ENCODE results near the gene STARD7.

Gene STARD7

DNA sequence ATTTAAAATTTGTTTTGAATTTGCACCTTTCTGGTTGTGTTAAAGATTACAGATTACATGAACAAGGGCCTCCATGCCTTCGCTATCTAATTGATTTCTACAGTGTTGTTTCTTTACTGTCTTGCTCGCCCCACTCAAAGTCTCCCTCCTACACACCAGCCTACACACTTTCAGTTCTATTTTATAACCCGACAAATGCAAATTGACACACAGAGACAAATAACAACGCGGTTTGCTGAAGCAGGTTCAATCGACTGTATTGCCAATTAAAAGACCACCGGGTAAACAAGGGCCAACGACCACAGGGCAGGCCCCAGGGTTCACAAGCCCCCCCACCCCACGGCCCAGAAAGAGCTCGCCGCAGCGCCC lies 869 bp downstream of the STARD7 start:
- peaks cover 71% of the 10 kb centered on the region for H3K79me2 ChIP-seq (ENCODE audit: low read length)
- peak overlapping the region; percentile 83 for H3K27ac ChIP-seq (ENCODE audit: low read length)
- H3K27me3 ChIP-seq (ENCODE audit: low read depth, low read length): no peaks in the 10 kb centered on the region
- H3K4me3 ChIP-seq (ENCODE audit: low read length): peak overlapping the region; percentile 81
- H3K36me3 ChIP-seq (replicated peaks; ENCODE audit: low read depth, low read length): peaks cover 11% of the 10 kb centered on the region
- TF ChIP-seq, protein P1, sequence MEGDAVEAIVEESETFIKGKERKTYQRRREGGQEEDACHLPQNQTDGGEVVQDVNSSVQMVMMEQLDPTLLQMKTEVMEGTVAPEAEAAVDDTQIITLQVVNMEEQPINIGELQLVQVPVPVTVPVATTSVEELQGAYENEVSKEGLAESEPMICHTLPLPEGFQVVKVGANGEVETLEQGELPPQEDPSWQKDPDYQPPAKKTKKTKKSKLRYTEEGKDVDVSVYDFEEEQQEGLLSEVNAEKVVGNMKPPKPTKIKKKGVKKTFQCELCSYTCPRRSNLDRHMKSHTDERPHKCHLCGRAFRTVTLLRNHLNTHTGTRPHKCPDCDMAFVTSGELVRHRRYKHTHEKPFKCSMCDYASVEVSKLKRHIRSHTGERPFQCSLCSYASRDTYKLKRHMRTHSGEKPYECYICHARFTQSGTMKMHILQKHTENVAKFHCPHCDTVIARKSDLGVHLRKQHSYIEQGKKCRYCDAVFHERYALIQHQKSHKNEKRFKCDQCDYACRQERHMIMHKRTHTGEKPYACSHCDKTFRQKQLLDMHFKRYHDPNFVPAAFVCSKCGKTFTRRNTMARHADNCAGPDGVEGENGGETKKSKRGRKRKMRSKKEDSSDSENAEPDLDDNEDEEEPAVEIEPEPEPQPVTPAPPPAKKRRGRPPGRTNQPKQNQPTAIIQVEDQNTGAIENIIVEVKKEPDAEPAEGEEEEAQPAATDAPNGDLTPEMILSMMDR (IDR thresholded peaks at IDR 0.05; ENCODE audit: low read depth, low read length): no peak
- TF ChIP-seq EZH2phosphoT487 (IDR thresholded peaks at IDR 0.05; ENCODE audit: low read depth): no peak
- H3K4me2 ChIP-seq (ENCODE audit: low read length): peak overlapping the region; percentile 77
- H3K9ac ChIP-seq (ENCODE audit: low read length): peak overlapping the region; percentile 76
- H3K9me3 ChIP-seq (ENCODE audit: insufficient read depth, low read length): no peaks in the 10 kb centered on the region
- peaks cover 49% of the 10 kb centered on the region for H4K20me1 ChIP-seq (ENCODE audit: insufficient read depth, low read length)
- H2AFZ ChIP-seq (ENCODE audit: low read depth, low read length): no peak overlapping the region
- H3K4me1 ChIP-seq (ENCODE audit: low read length): peaks cover 42% of the 10 kb centered on the region

DNA sequence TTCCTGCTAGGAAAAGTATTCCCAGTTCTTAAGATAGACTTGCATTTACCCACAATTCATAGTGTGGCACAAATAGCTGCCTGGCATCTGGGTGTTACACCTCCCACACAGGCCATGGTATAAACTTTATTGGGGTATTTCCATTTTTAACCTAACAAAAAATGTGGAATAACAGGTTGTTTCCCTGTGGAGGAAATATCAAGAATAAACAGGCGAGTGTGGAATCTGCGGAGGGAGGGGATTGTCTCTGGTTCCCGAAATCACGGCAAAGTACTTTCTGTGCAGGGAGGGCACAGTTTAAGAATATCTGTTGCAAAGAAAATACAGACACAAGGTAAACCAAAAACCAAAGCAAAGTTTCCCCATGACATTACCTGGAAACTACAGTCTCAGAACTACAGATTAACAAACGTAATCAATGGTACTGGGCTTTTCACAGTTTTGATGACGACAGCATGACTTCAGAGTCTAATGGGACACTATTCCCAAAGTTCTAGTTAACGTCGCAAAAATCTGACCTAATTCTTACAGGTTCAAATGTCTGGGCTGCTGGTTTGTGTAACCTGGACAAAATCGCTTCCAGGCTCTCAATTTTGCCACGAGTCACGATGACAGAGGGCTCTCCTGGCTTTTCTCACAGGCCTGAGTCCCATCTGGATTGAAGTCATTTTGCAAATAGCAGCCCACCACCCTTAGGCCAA lies 1.4 kb downstream of the STARD7 start:
- Histone ChIP-seq H3K79me2 (ENCODE audit: low read length) (peaks cover 77% of the 10 kb centered on the region), H3K4me3 (ENCODE audit: low read length) (peak overlapping the region; percentile 81), H3K4me2 (ENCODE audit: low read length) (peak overlapping the region; percentile 77), H3K27me3 (ENCODE audit: low read depth, low read length) (no peaks in the 10 kb centered on the region), H3K36me3 (replicated peaks; ENCODE audit: low read depth, low read length) (peaks cover 11% of the 10 kb centered on the region), H4K20me1 (ENCODE audit: insufficient read depth, low read length) (peaks cover 54% of the 10 kb centered on the region), H3K4me1 (ENCODE audit: low read length) (peaks cover 46% of the 10 kb centered on the region), H2AFZ (ENCODE audit: low read depth, low read length) (no peak overlapping the region), H3K9me3 (ENCODE audit: insufficient read depth, low read length) (no peaks in the 10 kb centered on the region), H3K9ac (ENCODE audit: low read length) (peak overlapping the region; percentile 76), H3K27ac (ENCODE audit: low read length) (peak overlapping the region; percentile 83)
- no peak for TF ChIP-seq EZH2phosphoT487 (IDR thresholded peaks at IDR 0.05; ENCODE audit: low read depth)
- TF ChIP-seq, protein P1 (IDR thresholded peaks at IDR 0.05; ENCODE audit: low read depth, low read length): no peak

DNA sequence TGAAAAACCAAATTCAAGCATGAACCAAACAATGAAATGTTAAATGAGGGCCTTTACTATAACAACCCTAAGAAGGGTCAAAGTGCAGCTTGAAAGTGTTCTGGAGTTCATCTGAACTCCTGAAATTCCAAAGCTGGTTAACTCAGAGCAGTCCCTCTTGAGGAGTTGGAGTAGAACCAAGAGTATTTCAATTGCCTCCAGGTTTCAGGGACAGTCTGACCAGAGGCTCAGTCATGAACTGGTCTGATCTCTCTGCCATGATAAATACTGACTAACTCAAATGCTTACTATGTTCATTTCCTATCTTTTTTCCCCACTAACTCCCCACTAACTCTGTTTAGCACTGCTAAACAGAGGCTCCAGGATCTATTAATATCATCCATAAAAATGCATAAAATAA lies 2.7 kb downstream of the STARD7 start:
- Histone ChIP-seq H3K4me3 (ENCODE audit: low read length) (no peak overlapping the region), H3K9me3 (ENCODE audit: insufficient read depth, low read length) (no peaks in the 10 kb centered on the region), H3K4me1 (ENCODE audit: low read length) (peaks cover 55% of the 10 kb centered on the region), H3K36me3 (replicated peaks; ENCODE audit: low read depth, low read length) (peaks cover 11% of the 10 kb centered on the region), H3K79me2 (ENCODE audit: low read length) (peaks cover 90% of the 10 kb centered on the region), H3K9ac (ENCODE audit: low read length) (no peak overlapping the region), H3K4me2 (ENCODE audit: low read length) (0 out of 2 replicates have a peak overlapping the region, but pooled peaks have one; percentile 19), H3K27me3 (ENCODE audit: low read depth, low read length) (no peaks in the 10 kb centered on the region), H3K27ac (ENCODE audit: low read length) (no peak overlapping the region), H2AFZ (ENCODE audit: low read depth, low read length) (no peak overlapping the region), H4K20me1 (ENCODE audit: insufficient read depth, low read length) (peaks cover 67% of the 10 kb centered on the region)
- no peak for TF ChIP-seq EZH2phosphoT487 (IDR thresholded peaks at IDR 0.05; ENCODE audit: low read depth)
- TF ChIP-seq, protein P1 (IDR thresholded peaks at IDR 0.05; ENCODE audit: low read depth, low read length): no peak

DNA sequence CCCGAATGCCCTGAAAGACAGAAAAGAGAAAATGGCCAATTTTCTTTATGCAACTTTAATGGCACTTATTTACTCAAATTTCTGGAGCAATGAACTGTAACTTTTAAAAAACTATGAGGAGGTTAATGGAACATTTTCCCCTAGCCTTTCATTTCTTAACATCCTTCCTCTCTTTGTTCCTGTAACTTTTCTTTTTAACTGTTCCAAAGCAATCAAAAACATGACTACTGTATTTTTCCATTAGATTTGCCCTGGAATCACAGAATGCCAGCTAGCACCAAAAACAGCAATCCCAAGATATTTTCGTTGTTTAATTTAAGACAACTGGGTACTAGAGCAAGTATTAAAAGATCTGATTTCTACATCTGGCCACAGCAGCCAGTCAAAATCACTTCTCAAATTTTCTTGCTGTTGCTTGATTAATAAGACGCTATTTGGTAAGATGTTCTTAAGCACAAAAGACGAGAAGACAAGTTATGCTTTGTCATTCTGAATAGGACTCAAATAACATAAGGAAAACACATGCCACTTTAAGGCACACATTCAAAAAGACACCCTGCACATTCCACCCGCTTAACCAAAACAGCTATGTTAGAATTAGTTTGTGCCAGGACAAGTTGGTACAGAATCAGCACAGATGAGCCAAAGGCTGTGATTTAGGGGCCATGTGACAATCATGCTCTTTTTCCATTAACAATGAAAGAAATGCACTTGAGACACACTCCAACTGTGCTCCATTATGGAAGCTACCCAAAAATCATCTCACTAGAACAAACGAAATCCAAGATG lies 3.6 kb downstream of the STARD7 start:
- H3K4me1 ChIP-seq (ENCODE audit: low read length): peaks cover 61% of the 10 kb centered on the region

More for the DNA sequence above, 3.6 kb downstream of the STARD7 start:
- H3K4me3 ChIP-seq (ENCODE audit: low read length): no peak overlapping the region
- H3K27me3 ChIP-seq (ENCODE audit: low read depth, low read length): no peaks in the 10 kb centered on the region
- H3K9me3 ChIP-seq (ENCODE audit: insufficient read depth, low read length): no peaks in the 10 kb centered on the region
- no peak overlapping the region for H2AFZ ChIP-seq (ENCODE audit: low read depth, low read length)
- peaks cover 95% of the 10 kb centered on the region for H3K79me2 ChIP-seq (ENCODE audit: low read length)
- H3K27ac ChIP-seq (ENCODE audit: low read length): no peak overlapping the region
- no peak for TF ChIP-seq EZH2phosphoT487 (IDR thresholded peaks at IDR 0.05; ENCODE audit: low read depth)
- TF ChIP-seq, protein P1 (IDR thresholded peaks at IDR 0.05; ENCODE audit: low read depth, low read length): no peak
- H3K4me2 ChIP-seq (ENCODE audit: low read length): peak overlapping the region; percentile 19
- H4K20me1 ChIP-seq (ENCODE audit: insufficient read depth, low read length): peaks cover 74% of the 10 kb centered on the region
- H3K36me3 ChIP-seq (replicated peaks; ENCODE audit: low read depth, low read length): peaks cover 11% of the 10 kb centered on the region
- H3K9ac ChIP-seq (ENCODE audit: low read length): no peak overlapping the region

All from OCI-LY3 (cell line).